ENCODE results near the gene TMEM242.

The TMEM242 gene

GRCh38 chr6:157364705-157365104 is 41.4 kb upstream of the TMEM242 start:
- no peak overlapping the region for H2AK5ac ChIP-seq (ENCODE audit: low read length)
- no peaks in the 10 kb centered on the region for H3K27me3 ChIP-seq (ENCODE audit: insufficient read depth, low read length, poor library complexity)
- no peak overlapping the region for H3K4me2 ChIP-seq (ENCODE audit: low read length)
- H4K8ac ChIP-seq (ENCODE audit: low read depth, low read length): no peak overlapping the region
- no peak overlapping the region for H3K18ac ChIP-seq (ENCODE audit: low read length)
- no peak overlapping the region for H3K4ac ChIP-seq (ENCODE audit: low read depth, low read length)
- no peak overlapping the region for H2BK5ac ChIP-seq (ENCODE audit: low read length)
- no peak overlapping the region for H3K56ac ChIP-seq (ENCODE audit: low read length)
- no peaks in the 10 kb centered on the region for H3K4me1 ChIP-seq (ENCODE audit: control insufficient read depth, low read depth, low read length)
- H3K27ac ChIP-seq (ENCODE audit: low read depth, low read length): no peak overlapping the region
- no peak overlapping the region for H3K9ac ChIP-seq (ENCODE audit: low read length)
- no peak overlapping the region for H4K5ac ChIP-seq (ENCODE audit: low read length)
- no peak overlapping the region for H3K4me3 ChIP-seq (ENCODE audit: low read length)
- H3K23ac ChIP-seq (ENCODE audit: low read length): no peak overlapping the region
- H2BK120ac ChIP-seq (ENCODE audit: low read depth, low read length): no peak overlapping the region
- WGBS (ENCODE audit: extremely low coverage, insufficient coverage, low lambda C conversion rate): no CpG with 5 or more reads among the region's 1 CpG
- no peak for DNase-seq
- H3K36me3 ChIP-seq (ENCODE audit: control insufficient read depth, insufficient read depth, low read length): no peaks in the 10 kb centered on the region
- no peaks in the 10 kb centered on the region for H3K79me1 ChIP-seq (ENCODE audit: low read length)
- H3K79me2 ChIP-seq (ENCODE audit: control insufficient read depth, insufficient read depth, low read length): no peaks in the 10 kb centered on the region
- H2BK15ac ChIP-seq (replicated peaks; ENCODE audit: low read depth): no peak overlapping the region

- DNase-seq: no peak
- no peak overlapping the region for H4K8ac ChIP-seq (ENCODE audit: low read depth, low read length)
- WGBS (ENCODE audit: extremely low coverage, insufficient coverage, low lambda C conversion rate): no CpG with 5 or more reads among the region's 3 CpGs
- H3K27me3 ChIP-seq (ENCODE audit: insufficient read depth, low read length, poor library complexity): no peaks in the 10 kb centered on the region
- H2BK15ac ChIP-seq (replicated peaks; ENCODE audit: low read depth): no peak overlapping the region
- no peak overlapping the region for H4K5ac ChIP-seq (ENCODE audit: low read length)
- no peaks in the 10 kb centered on the region for H3K36me3 ChIP-seq (ENCODE audit: control insufficient read depth, insufficient read depth, low read length)
- no peak overlapping the region for H3K18ac ChIP-seq (ENCODE audit: low read length)
- no peak overlapping the region for H2BK5ac ChIP-seq (ENCODE audit: low read length)
- no peak overlapping the region for H3K4me3 ChIP-seq (ENCODE audit: low read length)
- no peak overlapping the region for H3K4ac ChIP-seq (ENCODE audit: low read depth, low read length)
- H3K27ac ChIP-seq (ENCODE audit: low read depth, low read length): no peak overlapping the region
- no peak overlapping the region for H3K23ac ChIP-seq (ENCODE audit: low read length)
- H3K79me1 ChIP-seq (ENCODE audit: low read length): no peaks in the 10 kb centered on the region
- no peaks in the 10 kb centered on the region for H3K79me2 ChIP-seq (ENCODE audit: control insufficient read depth, insufficient read depth, low read length)
- H3K4me2 ChIP-seq (ENCODE audit: low read length): no peak overlapping the region
- no peak overlapping the region for H2AK5ac ChIP-seq (ENCODE audit: low read length)
- H3K4me1 ChIP-seq (ENCODE audit: control insufficient read depth, low read depth, low read length): no peaks in the 10 kb centered on the region
- no peak overlapping the region for H3K56ac ChIP-seq (ENCODE audit: low read length)
- no peak overlapping the region for H3K9ac ChIP-seq (ENCODE audit: low read length)
- H2BK120ac ChIP-seq (ENCODE audit: low read depth, low read length): no peak overlapping the region
Measured at GRCh38 chr6:157361886-157362285, 38.6 kb upstream of the TMEM242 start.

GRCh38 chr6:157358287-157358686 is 35.0 kb upstream of the TMEM242 start:
- H4K5ac ChIP-seq (ENCODE audit: low read length): no peak overlapping the region
- no peaks in the 10 kb centered on the region for H3K27me3 ChIP-seq (ENCODE audit: insufficient read depth, low read length, poor library complexity)
- H3K4me2 ChIP-seq (ENCODE audit: low read length): no peak overlapping the region
- H3K56ac ChIP-seq (ENCODE audit: low read length): no peak overlapping the region
- no peaks in the 10 kb centered on the region for H3K4me1 ChIP-seq (ENCODE audit: control insufficient read depth, low read depth, low read length)
- WGBS (ENCODE audit: extremely low coverage, insufficient coverage, low lambda C conversion rate): no CpG with 5 or more reads among the region's 8 CpGs
- no peak overlapping the region for H3K23ac ChIP-seq (ENCODE audit: low read length)
- no peak overlapping the region for H2BK120ac ChIP-seq (ENCODE audit: low read depth, low read length)
- H3K27ac ChIP-seq (ENCODE audit: low read depth, low read length): no peak overlapping the region
- H2BK5ac ChIP-seq (ENCODE audit: low read length): no peak overlapping the region
- H3K9ac ChIP-seq (ENCODE audit: low read length): no peak overlapping the region
- H3K4me3 ChIP-seq (ENCODE audit: low read length): no peak overlapping the region
- H2AK5ac ChIP-seq (ENCODE audit: low read length): no peak overlapping the region
- no peak overlapping the region for H4K8ac ChIP-seq (ENCODE audit: low read depth, low read length)
- no peak overlapping the region for H2BK15ac ChIP-seq (replicated peaks; ENCODE audit: low read depth)
- no peak for DNase-seq
- H3K79me2 ChIP-seq (ENCODE audit: control insufficient read depth, insufficient read depth, low read length): no peaks in the 10 kb centered on the region
- H3K79me1 ChIP-seq (ENCODE audit: low read length): no peaks in the 10 kb centered on the region
- H3K18ac ChIP-seq (ENCODE audit: low read length): no peak overlapping the region
- H3K4ac ChIP-seq (ENCODE audit: low read depth, low read length): no peak overlapping the region
- H3K36me3 ChIP-seq (ENCODE audit: control insufficient read depth, insufficient read depth, low read length): no peaks in the 10 kb centered on the region

- Histone ChIP-seq H2BK120ac (ENCODE audit: low read depth, low read length) (no peak overlapping the region), H2BK5ac (ENCODE audit: low read length) (no peak overlapping the region), H3K4me3 (ENCODE audit: low read length) (no peak overlapping the region), H2AK5ac (ENCODE audit: low read length) (no peak overlapping the region), H3K4ac (ENCODE audit: low read depth, low read length) (no peak overlapping the region), H3K36me3 (ENCODE audit: control insufficient read depth, insufficient read depth, low read length) (no peaks in the 10 kb centered on the region), H3K79me2 (ENCODE audit: control insufficient read depth, insufficient read depth, low read length) (no peaks in the 10 kb centered on the region), H3K79me1 (ENCODE audit: low read length) (no peaks in the 10 kb centered on the region), H3K9ac (ENCODE audit: low read length) (no peak overlapping the region), H3K4me1 (ENCODE audit: control insufficient read depth, low read depth, low read length) (no peaks in the 10 kb centered on the region), H3K27ac (ENCODE audit: low read depth, low read length) (no peak overlapping the region), H3K56ac (ENCODE audit: low read length) (no peak overlapping the region), H3K23ac (ENCODE audit: low read length) (no peak overlapping the region), H3K4me2 (ENCODE audit: low read length) (no peak overlapping the region), H2BK15ac (replicated peaks; ENCODE audit: low read depth) (no peak overlapping the region), H3K18ac (ENCODE audit: low read length) (no peak overlapping the region), H4K5ac (ENCODE audit: low read length) (no peak overlapping the region), H4K8ac (ENCODE audit: low read depth, low read length) (no peak overlapping the region), H3K27me3 (ENCODE audit: insufficient read depth, low read length, poor library complexity) (no peaks in the 10 kb centered on the region)
- no peak for DNase-seq
- no CpG with 5 or more reads among the region's 2 CpGs for WGBS (ENCODE audit: extremely low coverage, insufficient coverage, low lambda C conversion rate)
Measured at GRCh38 chr6:157346373-157346772, 23.1 kb upstream of the TMEM242 start.

GRCh38 chr6:157343732-157344131 is 20.4 kb upstream of the TMEM242 start:
- Histone ChIP-seq H2BK5ac (ENCODE audit: low read length) (no peak overlapping the region), H3K23ac (ENCODE audit: low read length) (no peak overlapping the region), H3K4me3 (ENCODE audit: low read length) (no peak overlapping the region), H3K4me2 (ENCODE audit: low read length) (no peak overlapping the region), H4K5ac (ENCODE audit: low read length) (no peak overlapping the region), H3K4me1 (ENCODE audit: control insufficient read depth, low read depth, low read length) (no peaks in the 10 kb centered on the region), H3K18ac (ENCODE audit: low read length) (no peak overlapping the region), H2BK120ac (ENCODE audit: low read depth, low read length) (no peak overlapping the region), H4K8ac (ENCODE audit: low read depth, low read length) (no peak overlapping the region), H3K27me3 (ENCODE audit: insufficient read depth, low read length, poor library complexity) (no peaks in the 10 kb centered on the region), H2AK5ac (ENCODE audit: low read length) (no peak overlapping the region), H3K4ac (ENCODE audit: low read depth, low read length) (no peak overlapping the region), H3K79me2 (ENCODE audit: control insufficient read depth, insufficient read depth, low read length) (no peaks in the 10 kb centered on the region), H3K36me3 (ENCODE audit: control insufficient read depth, insufficient read depth, low read length) (no peaks in the 10 kb centered on the region), H3K56ac (ENCODE audit: low read length) (no peak overlapping the region), H2BK15ac (replicated peaks; ENCODE audit: low read depth) (no peak overlapping the region), H3K27ac (ENCODE audit: low read depth, low read length) (no peak overlapping the region), H3K79me1 (ENCODE audit: low read length) (no peaks in the 10 kb centered on the region), H3K9ac (ENCODE audit: low read length) (no peak overlapping the region)
- no peak for DNase-seq
- WGBS (ENCODE audit: extremely low coverage, insufficient coverage, low lambda C conversion rate): no CpG with 5 or more reads among the region's 4 CpGs

GRCh38 chr6:157339432-157339831 is 16.1 kb upstream of the TMEM242 start:
- Histone ChIP-seq H3K36me3 (ENCODE audit: control insufficient read depth, insufficient read depth, low read length) (no peaks in the 10 kb centered on the region), H3K23ac (ENCODE audit: low read length) (no peak overlapping the region), H3K79me2 (ENCODE audit: control insufficient read depth, insufficient read depth, low read length) (no peaks in the 10 kb centered on the region), H3K4me2 (ENCODE audit: low read length) (no peak overlapping the region), H3K27me3 (ENCODE audit: insufficient read depth, low read length, poor library complexity) (no peaks in the 10 kb centered on the region), H3K27ac (ENCODE audit: low read depth, low read length) (no peak overlapping the region), H3K79me1 (ENCODE audit: low read length) (no peaks in the 10 kb centered on the region), H3K18ac (ENCODE audit: low read length) (no peak overlapping the region), H3K9ac (ENCODE audit: low read length) (no peak overlapping the region), H3K4ac (ENCODE audit: low read depth, low read length) (no peak overlapping the region), H3K4me1 (ENCODE audit: control insufficient read depth, low read depth, low read length) (no peaks in the 10 kb centered on the region), H2BK120ac (ENCODE audit: low read depth, low read length) (no peak overlapping the region), H4K5ac (ENCODE audit: low read length) (no peak overlapping the region), H3K4me3 (ENCODE audit: low read length) (no peak overlapping the region), H2BK15ac (replicated peaks; ENCODE audit: low read depth) (no peak overlapping the region), H3K56ac (ENCODE audit: low read length) (no peak overlapping the region), H2BK5ac (ENCODE audit: low read length) (no peak overlapping the region), H4K8ac (ENCODE audit: low read depth, low read length) (no peak overlapping the region), H2AK5ac (ENCODE audit: low read length) (no peak overlapping the region)
- no peak for DNase-seq
- no CpG with 5 or more reads among the region's 1 CpG for WGBS (ENCODE audit: extremely low coverage, insufficient coverage, low lambda C conversion rate)
